OCI-LY7 (cell line): Measurements from ENCODE around the gene ZC3HAV1L. TPM values are rescaled to one million over a fixed set of nuclear protein-coding genes. Genes with fewer than 3 reads are reported as not detected.

Source experiments
- BruUV-seq: library from RNA; stranded (reverse); fragments of 400-500 nt; replicated peaks from 2 replicates; lab custom pipeline; 2021; lab: Mats Ljungman, UMichigan
- CTCF ChIA-PET: fragments of 300-600 bp; sonication (Branson Sonifier 250); formaldehyde crosslinking; loops from one replicate; lab custom pipeline; 2022; ENCODE audit warnings: antibody characterized with exemption; ENCODE audit not compliant: unreplicated experiment; lab: Charles Lee
- POLR2A ChIA-PET: fragments of 300-600 bp; sonication (Branson Sonifier 250); formaldehyde crosslinking; loops from one replicate; lab custom pipeline; 2022; ENCODE audit warnings: antibody characterized with exemption; lab: Charles Lee
- DNase-seq: peaks from one replicate; pipeline ENCODE4 v3.0.0-alpha.2; 2015; ENCODE audit warnings: low spot score
- H2AFZ ChIP-seq: fragments of 200-600 bp; sonication (generic), shearing (Covaris generic); 2 replicates; pipeline ENCODE4 v1.6.1; 2014; ENCODE audit warnings: mild to moderate bottlenecking, antibody characterized with exemption, low read length, moderate library complexity
- H3K27ac ChIP-seq: fragments of 200-600 bp; sonication (generic); 2 replicates; pipeline ENCODE4 v1.5.1; 2014; ENCODE audit warnings: mixed run types, low read depth, mild to moderate bottlenecking, moderate library complexity, low read length, inconsistent platforms; ENCODE audit not compliant: poor library complexity, severe bottlenecking
- H3K36me3 ChIP-seq: fragments of 200-600 bp; sonication (generic); 2 replicates; pipeline ENCODE4 v1.6.1; 2014; ENCODE audit warnings: mild to moderate bottlenecking, antibody characterized with exemption, low read length, moderate library complexity, mixed read lengths; ENCODE audit not compliant: insufficient read depth
- H3K4me1 ChIP-seq: fragments of 200-600 bp; sonication (generic); 2 replicates; pipeline ENCODE4 v1.5.1; 2014; ENCODE audit warnings: mild to moderate bottlenecking, low read length; ENCODE audit not compliant: insufficient read depth, poor library complexity, severe bottlenecking
- H3K4me2 ChIP-seq: fragments of 200-600 bp; sonication (generic); 2 replicates; pipeline ENCODE4 v1.6.1; 2014; ENCODE audit warnings: mild to moderate bottlenecking, low read length
- H3K4me3 ChIP-seq: fragments of 200-600 bp; sonication (generic); 2 replicates; pipeline ENCODE4 v1.5.1; 2014; ENCODE audit warnings: mild to moderate bottlenecking, low read depth, low read length; ENCODE audit not compliant: poor library complexity, severe bottlenecking
- H3K79me2 ChIP-seq: fragments of 200-600 bp; sonication (generic); 2 replicates; pipeline ENCODE4 v1.6.1; 2016; ENCODE audit warnings: low read depth, mild to moderate bottlenecking, low read length, moderate library complexity, mixed read lengths; ENCODE audit not compliant: insufficient read depth
- H3K9me2 ChIP-seq: fragments of 200-600 bp; sonication (generic); 2 replicates; pipeline ENCODE4 v1.6.1; 2016; ENCODE audit warnings: mild to moderate bottlenecking, low read length, mixed read lengths; ENCODE audit not compliant: insufficient read depth
- H3K9me3 ChIP-seq: fragments of 200-600 bp; sonication (generic); 2 replicates; pipeline ENCODE4 v1.6.1; 2014; ENCODE audit warnings: mild to moderate bottlenecking, mixed run types, low read length, mixed read lengths
- H4K20me1 ChIP-seq: fragments of 200-600 bp; sonication (generic); 2 replicates; pipeline ENCODE4 v1.6.1; 2014; ENCODE audit warnings: mild to moderate bottlenecking, antibody characterized with exemption, low read length, moderate library complexity, mixed read lengths; ENCODE audit not compliant: insufficient read depth
- EZH2phosphoT487 ChIP-seq: fragments of 200-600 bp; sonication (generic); IDR thresholded peaks from 2 replicates; pipeline ENCODE4 v1.6.1; 2018; ENCODE audit warnings: low read depth, borderline replicate concordance, mild to moderate bottlenecking, mixed run types, antibody characterized with exemption, low read length, moderate library complexity, mixed read lengths
- intact Hi-C: fragments of 100-400 bp; cut with micrococcal nuclease; formaldehyde crosslinking; loops from one replicate; pipeline ENCODE4 v1.10.0; 2022; ENCODE audit not compliant: unreplicated experiment
- total RNA-seq, 2 experiments: library from RNA; depleted of rRNA in 1 of 2; stranded (reverse); fragments of >200 nt in 1 of 2; shearing (Covaris generic) in 1 of 2; gene quantifications; 2 replicates each; pipeline ENCODE4 v1.2.3, GENCODE V29; 2014 to 2022
- TF ChIP-seq, protein P1 (sequence below): fragments of 200-600 bp; sonication (generic); conservative IDR thresholded peaks from 2 replicates; pipeline ENCODE4 v1.5.1; 2014; ENCODE audit warnings: mild to moderate bottlenecking, antibody characterized with exemption, low read length, moderate library complexity, mixed read lengths

Gene ZC3HAV1L
- total RNA-seq, 2 experiments from 2014 or later: not detected

DNA sequence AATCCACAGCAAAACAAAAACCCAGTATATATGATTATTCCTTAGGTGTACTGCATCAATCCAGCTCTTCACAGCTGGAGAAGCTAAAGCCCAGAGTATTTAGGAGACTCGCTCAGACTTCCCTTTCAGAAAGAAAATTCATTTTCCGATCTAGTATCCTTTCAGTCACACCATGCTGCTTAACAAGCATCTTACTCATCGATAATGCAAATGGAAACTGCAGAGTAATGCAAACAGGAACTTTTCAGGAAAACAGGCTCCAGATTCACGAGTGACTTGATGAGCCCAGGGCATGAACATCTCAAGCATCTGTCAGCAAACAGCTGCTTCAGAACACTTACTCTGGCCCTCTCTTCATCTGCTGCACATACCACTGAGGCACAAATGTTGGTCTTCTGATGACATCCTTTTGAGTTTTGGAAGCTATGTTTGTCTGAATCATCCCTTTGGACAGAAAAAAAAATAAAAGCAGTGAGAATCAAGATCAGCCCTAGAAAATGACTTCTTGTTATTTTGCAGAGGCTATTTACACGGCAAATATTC, 24.9 kb upstream of the ZC3HAV1L start:
- ChIA-PET POLR2A (interaction anchor here (0.6 to 1.7 kb wide), 7 partner anchors 10 to 318 kb away, joined by 3 to 6 read pairs (median 4); no protein-coding TSS in a partner anchor), CTCF (interaction anchor here (1.0 kb wide), 1 partner anchor 31 kb away, joined by 3 read pairs; no protein-coding TSS in a partner anchor)
- Histone ChIP-seq H4K20me1 (no peaks in the 10 kb centered on the region), H3K27ac (no peak overlapping the region), H3K9me2 (no peaks in the 10 kb centered on the region), H3K36me3 (peaks cover 92% of the 10 kb centered on the region), H3K9me3 (no peaks in the 10 kb centered on the region), H3K4me2 (no peak overlapping the region), H3K4me3 (no peak overlapping the region), H3K4me1 (no peaks in the 10 kb centered on the region), H2AFZ (no peak overlapping the region), H3K79me2 (no peaks in the 10 kb centered on the region)
- TF ChIP-seq, protein P1, sequence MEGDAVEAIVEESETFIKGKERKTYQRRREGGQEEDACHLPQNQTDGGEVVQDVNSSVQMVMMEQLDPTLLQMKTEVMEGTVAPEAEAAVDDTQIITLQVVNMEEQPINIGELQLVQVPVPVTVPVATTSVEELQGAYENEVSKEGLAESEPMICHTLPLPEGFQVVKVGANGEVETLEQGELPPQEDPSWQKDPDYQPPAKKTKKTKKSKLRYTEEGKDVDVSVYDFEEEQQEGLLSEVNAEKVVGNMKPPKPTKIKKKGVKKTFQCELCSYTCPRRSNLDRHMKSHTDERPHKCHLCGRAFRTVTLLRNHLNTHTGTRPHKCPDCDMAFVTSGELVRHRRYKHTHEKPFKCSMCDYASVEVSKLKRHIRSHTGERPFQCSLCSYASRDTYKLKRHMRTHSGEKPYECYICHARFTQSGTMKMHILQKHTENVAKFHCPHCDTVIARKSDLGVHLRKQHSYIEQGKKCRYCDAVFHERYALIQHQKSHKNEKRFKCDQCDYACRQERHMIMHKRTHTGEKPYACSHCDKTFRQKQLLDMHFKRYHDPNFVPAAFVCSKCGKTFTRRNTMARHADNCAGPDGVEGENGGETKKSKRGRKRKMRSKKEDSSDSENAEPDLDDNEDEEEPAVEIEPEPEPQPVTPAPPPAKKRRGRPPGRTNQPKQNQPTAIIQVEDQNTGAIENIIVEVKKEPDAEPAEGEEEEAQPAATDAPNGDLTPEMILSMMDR: no peak
- TF ChIP-seq EZH2phosphoT487: no peak
- intact Hi-C loops: no loop called here
- DNase-seq: no peak
- BruUV-seq: no TSS peak

- H3K4me3 ChIP-seq: no peak overlapping the region
- TSS peak; percentile 33 for BruUV-seq
- POLR2A ChIA-PET: interaction anchor here (0.6 to 1.7 kb wide), 4 partner anchors 9 to 43 kb away, joined by 3 to 6 read pairs (median 6); no protein-coding TSS in a partner anchor
- H3K36me3 ChIP-seq: peaks cover 93% of the 10 kb centered on the region
- DNase-seq: no peak
- H3K9me3 ChIP-seq: no peaks in the 10 kb centered on the region
- H3K4me2 ChIP-seq: no peak overlapping the region
- no peaks in the 10 kb centered on the region for H3K79me2 ChIP-seq
- H2AFZ ChIP-seq: no peak overlapping the region
- no peaks in the 10 kb centered on the region for H3K4me1 ChIP-seq
- TF ChIP-seq, protein P1: no peak
- no peak for TF ChIP-seq EZH2phosphoT487
- H3K9me2 ChIP-seq: no peaks in the 10 kb centered on the region
- CTCF ChIA-PET: interaction anchor here (1.0 kb wide), 1 partner anchor 31 kb away, joined by 3 read pairs; no protein-coding TSS in a partner anchor
- intact Hi-C loops: no loop called here
- no peak overlapping the region for H3K27ac ChIP-seq
- no peaks in the 10 kb centered on the region for H4K20me1 ChIP-seq
These were observed 24.1 kb upstream of the ZC3HAV1L start for GRCh38 chr7:139059905-139060304.

DNA sequence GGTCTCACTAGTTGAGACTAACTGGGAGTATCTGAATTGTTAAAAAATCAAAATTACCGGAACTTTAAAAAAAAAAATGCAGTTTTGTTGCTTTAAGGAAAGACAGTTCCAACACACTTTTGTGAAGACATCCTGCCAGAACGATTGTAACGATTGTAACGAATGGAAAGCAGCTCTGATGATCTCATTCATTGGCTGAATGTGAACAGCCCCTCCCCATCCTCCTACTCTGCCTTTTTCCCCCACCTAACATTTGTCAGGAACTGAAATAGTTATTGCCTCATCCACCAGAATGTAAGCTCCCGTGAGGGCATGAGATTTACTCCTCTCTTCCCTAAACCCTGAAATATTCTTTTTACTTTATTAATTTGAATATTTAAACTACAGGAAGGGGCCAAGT, 23.1 kb upstream of the ZC3HAV1L start:
- intact Hi-C loops: no loop called here
- DNase-seq: no peak
- H4K20me1 ChIP-seq: no peaks in the 10 kb centered on the region
- H3K4me2 ChIP-seq: no peak overlapping the region
- CTCF ChIA-PET: no interaction called here
- BruUV-seq: no TSS peak
- H2AFZ ChIP-seq: no peak overlapping the region
- H3K4me3 ChIP-seq: no peak overlapping the region
- H3K9me3 ChIP-seq: no peaks in the 10 kb centered on the region
- TF ChIP-seq, protein P1: no peak
- TF ChIP-seq EZH2phosphoT487: no peak
- H3K79me2 ChIP-seq: no peaks in the 10 kb centered on the region
- no peaks in the 10 kb centered on the region for H3K9me2 ChIP-seq
- POLR2A ChIA-PET: interaction anchor here (1.7 kb wide), 1 partner anchor 16 kb away, joined by 6 read pairs; no protein-coding TSS in a partner anchor
- H3K27ac ChIP-seq: no peak overlapping the region
- no peaks in the 10 kb centered on the region for H3K4me1 ChIP-seq
- peaks cover 93% of the 10 kb centered on the region for H3K36me3 ChIP-seq
